HepG2 (cell line): Measurements from ENCODE around the gene C14orf180. TPM values are rescaled to one million over a fixed set of nuclear protein-coding genes. Genes with fewer than 3 reads are reported as not detected.

Experiments
- ATAC-seq: fragments of 200-7000 bp; cut with Tn5 transposase; 3 replicates; pipeline ENCODE4 v1.9.1; 2020; ENCODE audit warnings: mild to moderate bottlenecking, moderate library complexity
- BruUV-seq: library from RNA; stranded (reverse); fragments of 400-500 nt; replicated peaks from 2 replicates; lab custom pipeline; 2021; lab: Mats Ljungman, UMichigan
- CTCF ChIA-PET: fragments of 300-600 bp; formaldehyde crosslinking; extraction: SDS; loops from one replicate; lab custom pipeline; 2021; ENCODE audit warnings: low total read pairs, inconsistent platforms, low intra/inter-chr PET ratio; lab: Yijun Ruan, JAX
- POLR2A ChIA-PET: fragments of 350-600 bp; sonication (Branson Sonifier 250); formaldehyde crosslinking; loops from one replicate; lab custom pipeline; 2020; ENCODE audit warnings: antibody characterized with exemption, inconsistent platforms; lab: Yijun Ruan, JAX
- DNase-seq: peaks from one replicate; pipeline ENCODE4 v3.0.0-alpha.2; 2015; ENCODE audit warnings: low spot score
- FAIRE-seq: peaks from 3 replicates; lab custom pipeline; 2011; peaks lifted over from hg19 to GRCh38; lab: Jason Lieb, UNC
- H2AFZ ChIP-seq: one replicate; pipeline ENCODE4 v1.6.1; 2011; ENCODE audit warnings: low read length, inconsistent platforms
- H3K27ac ChIP-seq: fragments of 300-600 bp; 3 replicates; pipeline ENCODE4 v1.8.0; 2011; ENCODE audit warnings: mixed run types, mild to moderate bottlenecking, mixed read lengths, low read length, inconsistent platforms; ENCODE audit not compliant: insufficient read depth; ENCODE audit errors: extremely low read length
- H3K27me3 ChIP-seq, 2 experiments: fragments of 200-600 bp in 1 of 2; 2 replicates in 1 of 2; 3 replicates in 1 of 2; pipeline versions ENCODE4 v1.6.0 to v1.8.0; 2011; ENCODE audit warnings: low read length in 2 of 2, mild to moderate bottlenecking in 2 of 2, moderate library complexity in 2 of 2, inconsistent platforms in 1 of 2; ENCODE audit not compliant: insufficient read depth in 2 of 2, control insufficient read depth in 1 of 2
- H3K36me3 ChIP-seq, 2 experiments: fragments of 200-600 bp in 1 of 2; replicated peaks in 1 of 2; 2 replicates in 1 of 2; 3 replicates in 1 of 2; pipeline versions ENCODE4 v1.5.1 to v1.8.0; 2011; ENCODE audit warnings: low read length in 2 of 2, inconsistent platforms in 1 of 2; ENCODE audit not compliant: insufficient read depth in 2 of 2, control insufficient read depth in 1 of 2
- H3K4me1 ChIP-seq: 2 replicates; pipeline ENCODE4 v1.5.1; 2012; ENCODE audit warnings: low read length, inconsistent platforms; ENCODE audit not compliant: insufficient read depth
- H3K4me2 ChIP-seq: 2 replicates; pipeline ENCODE4 v1.6.0; 2011; ENCODE audit warnings: low read depth, low read length, inconsistent platforms
- H3K4me3 ChIP-seq, 3 experiments: fragments of 200-600 bp in 1 of 3; sonication (generic), shearing (Covaris generic) in 1 of 3; replicated peaks in 1 of 3; 2 replicates each; pipeline ENCODE4 v1.5.1; 2011 to 2016; ENCODE audit warnings: low read length in 3 of 3, inconsistent platforms in 2 of 3, low read depth in 2 of 3, mild to moderate bottlenecking in 2 of 3, control low read depth in 1 of 3, mixed read lengths in 1 of 3; ENCODE audit not compliant: insufficient read depth in 1 of 3
- H3K79me2 ChIP-seq: one replicate; pipeline ENCODE4 v1.6.1; 2011; ENCODE audit warnings: low read length, inconsistent platforms; ENCODE audit not compliant: insufficient read depth
- H3K9ac ChIP-seq: 2 replicates; pipeline ENCODE4 v1.6.0; 2011; ENCODE audit warnings: mild to moderate bottlenecking, low read depth, low read length, inconsistent platforms; ENCODE audit not compliant: insufficient read depth
- H3K9me3 ChIP-seq: 2 replicates; pipeline ENCODE4 v1.5.1; 2012; ENCODE audit warnings: mild to moderate bottlenecking, low read length
- H4K20me1 ChIP-seq: 2 replicates; pipeline ENCODE4 v1.6.0; 2011; ENCODE audit warnings: inconsistent platforms, mild to moderate bottlenecking, low read length, moderate library complexity; ENCODE audit not compliant: insufficient read depth
- CENPT ChIP-seq: sonication (generic); formaldehyde crosslinking; IDR thresholded peaks from 2 replicates; pipeline ENCODE4 v1.8.0; 2022; ENCODE audit warnings: low read depth, mild to moderate bottlenecking, moderate library complexity, missing genetic modification reagents
- ETV5 ChIP-seq: IDR thresholded peaks from 2 replicates; pipeline ENCODE4 v1.6.1; 2018; ENCODE audit warnings: missing biosample characterization, missing genetic modification reagents, inconsistent platforms, borderline replicate concordance
- JDP2 ChIP-seq: sonication (generic); formaldehyde crosslinking; IDR thresholded peaks from 2 replicates; pipeline ENCODE4 v1.8.1; 2022; ENCODE audit warnings: missing genetic modification reagents, borderline replicate concordance
- RELA ChIP-seq: sonication (generic); formaldehyde crosslinking; IDR thresholded peaks from 2 replicates; pipeline ENCODE4 v1.4.0; 2020; ENCODE audit warnings: missing genetic modification reagents
- RORA ChIP-seq: sonication (generic); formaldehyde crosslinking; IDR thresholded peaks from 2 replicates; pipeline ENCODE4 v1.5.0; 2020; ENCODE audit warnings: mild to moderate bottlenecking, missing genetic modification reagents, moderate library complexity
- SAP130 ChIP-seq: IDR thresholded peaks from 2 replicates; pipeline ENCODE4 v1.6.1; 2016; ENCODE audit warnings: low read depth
- SOX6 ChIP-seq, 2 experiments: fragments of 450-650 bp in 1 of 2; sonication (generic) in 1 of 2; formaldehyde crosslinking in 1 of 2; IDR thresholded peaks; 2 replicates each; pipeline versions ENCODE4 v1.4.0 to v1.6.1; 2017 to 2020; ENCODE audit warnings: antibody characterized with exemption in 1 of 2, mild to moderate bottlenecking in 1 of 2, missing genetic modification reagents in 1 of 2
- SYNCRIP ChIP-seq: fragments of 200-400 bp; formaldehyde crosslinking; IDR thresholded peaks from 2 replicates; pipeline ENCODE4 v1.6.1; 2018; ENCODE audit warnings: mild to moderate bottlenecking, low read depth, low read length; ENCODE audit not compliant: insufficient read depth
- TEF ChIP-seq: sonication (generic); formaldehyde crosslinking; IDR thresholded peaks from 2 replicates; pipeline ENCODE4 v1.5.0; 2020; ENCODE audit warnings: missing genetic modification reagents
- THRA ChIP-seq: sonication (generic); formaldehyde crosslinking; IDR thresholded peaks from 2 replicates; pipeline ENCODE4 v1.4.0; 2020; ENCODE audit warnings: missing genetic modification reagents, borderline replicate concordance
- ZC3H4 ChIP-seq: sonication (generic); formaldehyde crosslinking; IDR thresholded peaks from 2 replicates; pipeline ENCODE4 v1.4.0; 2020; ENCODE audit warnings: missing genetic modification reagents, borderline replicate concordance
- ZNF10 ChIP-seq: sonication (generic); formaldehyde crosslinking; IDR thresholded peaks from 2 replicates; pipeline ENCODE4 v1.4.0; 2020; ENCODE audit warnings: mild to moderate bottlenecking, low read depth, missing genetic modification reagents, borderline replicate concordance
- ZNF382 ChIP-seq: sonication (generic); formaldehyde crosslinking; IDR thresholded peaks from 2 replicates; pipeline ENCODE4 v1.5.0; 2020; ENCODE audit warnings: missing genetic modification reagents, mild to moderate bottlenecking, borderline replicate concordance
- ZNF749 ChIP-seq: sonication (generic); formaldehyde crosslinking; IDR thresholded peaks from 2 replicates; pipeline ENCODE4 v1.8.0; 2022; ENCODE audit warnings: mild to moderate bottlenecking, missing genetic modification reagents, moderate library complexity, borderline replicate concordance
- WGBS: methylation state at CpG from one replicate; pipeline ENCODE4 v1.1.6; 2017; ENCODE audit warnings: low lambda C conversion rate; 5-methylcytosine and 5-hydroxymethylcytosine counted together
- in situ Hi-C: cut with HindIII; loops from 2 replicates; pipeline ENCODE4 v1.10.0; 2017; ENCODE audit warnings: low pct_unique_long_range_greater_than_20kb; ENCODE audit not compliant: extremely low pct_ligation_motif_present
- intact Hi-C: fragments of 100-400 bp; cut with micrococcal nuclease; formaldehyde crosslinking; loops from one replicate; pipeline ENCODE4 v1.10.0; 2022; ENCODE audit not compliant: unreplicated experiment
- polyA plus RNA-seq, 8 experiments: library from polyadenylated mRNA; depleted of rRNA in 3 of 8; stranded (reverse) in 7 of 8; unstranded in 1 of 8; fragments of >200 nt; fragmentation: Illumina TruSeq in 4 of 8; extraction: Trizol in 4 of 8; gene quantifications; 2 replicates each; pipeline versions ENCODE4 v1.2.1 to v1.2.3, GENCODE V29; 2011 to 2016; ENCODE audit warnings: low read depth in 4 of 8, missing spikeins in 1 of 8, mixed read lengths in 1 of 8; ENCODE audit not compliant: insufficient read depth in 1 of 8
- total RNA-seq, 5 experiments: library from RNA; depleted of rRNA; stranded (reverse); fragments of >200 nt; fragmentation: Illumina TruSeq; extraction: Trizol; gene quantifications; 2 replicates each; pipeline ENCODE4 v1.2.3, GENCODE V29; 2016; ENCODE audit warnings: low read depth in 1 of 5

Gene C14orf180
- total and polyA plus RNA-seq, 2 of the 13 experiments (the other 11 are each of a cell fraction or from before 2014, with no cell fraction given), result not detected

- H3K27ac ChIP-seq, result no peak overlapping the region
- BruUV-seq, result no TSS peak
- H3K79me2 ChIP-seq, result no peaks in the 10 kb centered on the region
- intact Hi-C loops, result no loop called here
- H3K9ac ChIP-seq, result no peak overlapping the region
- CTCF ChIA-PET, result no interaction called here
- DNase-seq, result no peak
- TF ChIP-seq ETV5 (CRISPR knock-in tag), result no peak
- no peak for TF ChIP-seq ZNF749 (CRISPR knock-in tag)
- TF ChIP-seq RELA (CRISPR knock-in tag), result no peak
- TF ChIP-seq TEF, result no peak
- no peak for TF ChIP-seq SYNCRIP
- TF ChIP-seq THRA (CRISPR knock-in tag), result no peak
- TF ChIP-seq ZNF382 (CRISPR knock-in tag), result no peak
- no peak for TF ChIP-seq CENPT (CRISPR knock-in tag)
- no peak for TF ChIP-seq SAP130 (CRISPR knock-in tag)
- no peak for TF ChIP-seq RORA (CRISPR knock-in tag)
- no peak for TF ChIP-seq SOX6 (IDR thresholded peaks at IDR 0.05)
- TF ChIP-seq SOX6 (CRISPR knock-in tag; IDR thresholded peaks at IDR 0.05), result no peak
- no peak for TF ChIP-seq ZNF10 (CRISPR knock-in tag)
- TF ChIP-seq ZC3H4 (CRISPR knock-in tag), result no peak
- no peak for TF ChIP-seq JDP2 (CRISPR knock-in tag)
- H3K9me3 ChIP-seq, result no peaks in the 10 kb centered on the region
- ATAC-seq, result no peak
- no peak overlapping the region for H2AFZ ChIP-seq
- H3K4me1 ChIP-seq, result no peaks in the 10 kb centered on the region
- in situ Hi-C loops, result no loop called here
- no peak overlapping the region for H3K4me3 ChIP-seq
- no peak for FAIRE-seq
- POLR2A ChIA-PET, result no interaction called here
- WGBS, result 25% methylated on average over 8 of the region's 14 CpGs
- peaks cover 7% of the 10 kb centered on the region; the same call in 1 of the 2 replicates for H4K20me1 ChIP-seq
- H3K36me3 ChIP-seq, result no peaks in the 10 kb centered on the region
- no peak overlapping the region for H3K4me2 ChIP-seq
- H3K27me3 ChIP-seq, result peaks cover 23 to 63% of the 10 kb centered on the region in 2 experiments; a peak in 4 of 5 replicates
Measured at GRCh38 chr14:104595116-104595675, 15.6 kb downstream of the C14orf180 start.
